Keratinocyte (primary cell): ENCODE measurements around the gene GTF2IRD1. TPM values are rescaled to one million over a fixed set of nuclear protein-coding genes. Genes with fewer than 3 reads are reported as not detected.
"Not testable (repeated sequence)": the region's sequence is repeated elsewhere in the genome, so short reads cannot be mapped to it uniquely, and the experiment has no call there.

Experiments
- DNase-seq: peaks from one replicate; pipeline ENCODE4 v3.0.0-alpha.2; 2011; ENCODE audit warnings: low read depth, missing footprints, low spot score
- FAIRE-seq: peaks from 2 replicates; lab custom pipeline; 2011; peaks lifted over from hg19 to GRCh38; lab: Jason Lieb, UNC
- H2AFZ ChIP-seq: 2 replicates; pipeline ENCODE4 v1.6.0; 2012; ENCODE audit warnings: low read length, control low read depth, inconsistent platforms; ENCODE audit not compliant: control insufficient read depth
- H3K27ac ChIP-seq: 2 replicates; pipeline ENCODE4 v1.5.1; 2011; ENCODE audit warnings: low read length; ENCODE audit not compliant: control insufficient read depth, insufficient read depth
- H3K27me3 ChIP-seq: 3 replicates; pipeline ENCODE4 v1.6.0; 2011; ENCODE audit warnings: low read length; ENCODE audit not compliant: control insufficient read depth, insufficient read depth; ENCODE audit errors: extremely low read depth
- H3K36me3 ChIP-seq, 2 experiments: 2 replicates in 1 of 2; 3 replicates in 1 of 2; pipeline ENCODE4 v1.5.1; 2011; ENCODE audit warnings: low read length in 2 of 2, mild to moderate bottlenecking in 1 of 2; ENCODE audit not compliant: control insufficient read depth in 2 of 2, insufficient read depth in 2 of 2; ENCODE audit errors: extremely low read depth in 1 of 2
- H3K4me1 ChIP-seq: 3 replicates; pipeline ENCODE4 v1.5.1; 2011; ENCODE audit warnings: low read length; ENCODE audit not compliant: control insufficient read depth, insufficient read depth; ENCODE audit errors: extremely low read depth
- H3K4me2 ChIP-seq: 3 replicates; pipeline ENCODE4 v1.6.0; 2011; ENCODE audit warnings: low read depth, low read length; ENCODE audit not compliant: control insufficient read depth, insufficient read depth; ENCODE audit errors: extremely low read depth
- H3K4me3 ChIP-seq, 3 experiments: fragments of 200-600 bp in 1 of 3; sonication (generic) in 1 of 3; 2 replicates in 2 of 3; 3 replicates in 1 of 3; pipeline ENCODE4 v1.5.1; 2011 to 2016; ENCODE audit warnings: low read length in 3 of 3, mild to moderate bottlenecking in 3 of 3, control low read depth in 2 of 3, inconsistent platforms in 1 of 3, low read depth in 1 of 3, mixed read lengths in 1 of 3, mixed run types in 1 of 3, moderate library complexity in 1 of 3; ENCODE audit not compliant: control insufficient read depth in 2 of 3, insufficient read depth in 2 of 3; ENCODE audit errors: extremely low read depth in 1 of 3
- H3K79me2 ChIP-seq: 2 replicates; pipeline ENCODE4 v1.6.0; 2012; ENCODE audit warnings: low read length; ENCODE audit not compliant: control insufficient read depth, insufficient read depth
- H3K9ac ChIP-seq: 3 replicates; pipeline ENCODE4 v1.6.0; 2011; ENCODE audit warnings: low read length; ENCODE audit not compliant: control insufficient read depth, insufficient read depth; ENCODE audit errors: extremely low read depth
- H3K9me1 ChIP-seq: 3 replicates; pipeline ENCODE4 v1.6.0; 2011; ENCODE audit warnings: low read length; ENCODE audit not compliant: control insufficient read depth, insufficient read depth; ENCODE audit errors: extremely low read depth
- H3K9me3 ChIP-seq: 2 replicates; pipeline ENCODE4 v1.5.1; 2012; ENCODE audit warnings: low read depth, low read length; ENCODE audit not compliant: control insufficient read depth
- H4K20me1 ChIP-seq: 3 replicates; pipeline ENCODE4 v1.6.0; 2011; ENCODE audit warnings: low read length; ENCODE audit not compliant: control insufficient read depth, insufficient read depth; ENCODE audit errors: extremely low read depth
- CTCF ChIP-seq, 3 experiments: IDR thresholded peaks in 1 of 3; conservative IDR thresholded peaks in 1 of 3; optimal IDR thresholded peaks in 1 of 3; 2 replicates in 2 of 3; 3 replicates in 1 of 3; pipeline versions ENCODE3 to v1.5.1; 2011; ENCODE audit warnings: low read length in 3 of 3, mild to moderate bottlenecking in 3 of 3, moderate library complexity in 2 of 3, control low read depth in 1 of 3, inconsistent platforms in 1 of 3; ENCODE audit not compliant: insufficient read depth in 2 of 3; ENCODE audit errors: extremely low read depth in 1 of 3
- EZH2 ChIP-seq: IDR thresholded peaks from one replicate; pipeline ENCODE4 v1.6.1; 2012; ENCODE audit warnings: inconsistent platforms, mild to moderate bottlenecking, low read length, moderate library complexity
- dilution Hi-C: fragments of 300-500 bp; cut with MboI; formaldehyde crosslinking; loops from one replicate; pipeline ENCODE4 v1.7.0; 2020; ENCODE audit warnings: low sequenced_read_pairs; ENCODE audit not compliant: extremely low pct_ligation_motif_present
- polyA plus RNA-seq, 5 experiments: library from polyadenylated mRNA; depleted of rRNA in 3 of 5; stranded (reverse) in 3 of 5; stranded (forward) in 1 of 5; unstranded in 1 of 5; fragments of >200 nt; gene quantifications; 1 replicate in 1 of 5; 2 replicates in 3 of 5; 3 replicates in 1 of 5; pipeline versions ENCODE4 v1.2.1 to v1.2.3, GENCODE V29; 2011 to 2012; ENCODE audit warnings: missing spikeins in 2 of 5, low read depth in 1 of 5, low replicate concordance in 1 of 5

GTF2IRD1 gene
- polyA plus RNA-seq, 1 donor (not counting 4 experiments of a cell fraction or from before 2014, with no cell fraction given) = 19.4 TPM

- no peak overlapping the region for H3K4me3 ChIP-seq
- H3K27me3 ChIP-seq = no peaks in the 10 kb centered on the region
- H3K79me2 ChIP-seq = no peaks in the 10 kb centered on the region
- no peaks in the 10 kb centered on the region for H3K9me3 ChIP-seq
- H3K27ac ChIP-seq = no peak overlapping the region
- no peak overlapping the region for H2AFZ ChIP-seq
- DNase-seq (peak; percentile 4), FAIRE-seq (peak; percentile 86)
- H3K4me2 ChIP-seq = no peak overlapping the region
- TF ChIP-seq EZH2 = no peak
- peak; percentile 52 to 71 (median 68) for TF ChIP-seq CTCF (optimal IDR thresholded peaks at IDR 0.05 in 1 of 3, IDR thresholded peaks at IDR 0.05 in 1 of 3, conservative IDR thresholded peaks at IDR 0.05 in 1 of 3; ENCODE audit: extremely low read depth in 1 of 3, insufficient read depth in 2 of 3, low read length in 3 of 3)
- H4K20me1 ChIP-seq = no peaks in the 10 kb centered on the region
- dilution Hi-C loops = no loop called here
- H3K9me1 ChIP-seq = no peaks in the 10 kb centered on the region
- H3K4me1 ChIP-seq = peaks cover 7% of the 10 kb centered on the region
- H3K36me3 ChIP-seq = peaks cover 4 to 20% of the 10 kb centered on the region in 2 experiments
- H3K9ac ChIP-seq = no peak overlapping the region
Measured at GRCh38 chr7:74544706-74545469, 91.2 kb downstream of the GTF2IRD1 start.

- no peaks in the 10 kb centered on the region for H4K20me1 ChIP-seq
- H3K9ac ChIP-seq = no peak overlapping the region
- dilution Hi-C loops = no loop called here
- H3K36me3 ChIP-seq = peaks cover 4 to 20% of the 10 kb centered on the region in 2 experiments
- FAIRE-seq (no peak), DNase-seq (no peak)
- H3K9me3 ChIP-seq = no peaks in the 10 kb centered on the region
- H3K4me2 ChIP-seq = no peak overlapping the region
- no peak overlapping the region for H2AFZ ChIP-seq
- no peak overlapping the region for H3K27ac ChIP-seq
- no peaks in the 10 kb centered on the region for H3K79me2 ChIP-seq
- TF ChIP-seq CTCF (optimal IDR thresholded peaks at IDR 0.05 in 1 of 3, IDR thresholded peaks at IDR 0.05 in 1 of 3, conservative IDR thresholded peaks at IDR 0.05 in 1 of 3; ENCODE audit: extremely low read depth in 1 of 3, insufficient read depth in 2 of 3, low read length in 3 of 3) (no peak), EZH2 (no peak)
- H3K4me1 ChIP-seq = peaks cover 7% of the 10 kb centered on the region
- no peak overlapping the region for H3K4me3 ChIP-seq
- H3K9me1 ChIP-seq = no peaks in the 10 kb centered on the region
- H3K27me3 ChIP-seq = no peaks in the 10 kb centered on the region
Measured at GRCh38 chr7:74545921-74546320, 92.2 kb downstream of the GTF2IRD1 start.

GRCh38 chr7:74553596-74554012 is 99.9 kb downstream of the GTF2IRD1 start:
- H3K4me3 ChIP-seq, FAIRE-seq, dilution Hi-C loops: not testable (repeated sequence)

More at GRCh38 chr7:74553596-74554012, 99.9 kb downstream of the GTF2IRD1 start:
- not testable (repeated sequence) for H3K36me3 ChIP-seq, H3K27me3 ChIP-seq, H3K9me3 ChIP-seq, H3K79me2 ChIP-seq, H2AFZ ChIP-seq, H3K4me2 ChIP-seq, DNase-seq, H3K4me1 ChIP-seq, H3K9ac ChIP-seq, H3K9me1 ChIP-seq, H3K27ac ChIP-seq, H4K20me1 ChIP-seq
